Subcutaneous adipose tissue (tissue), 4 donors: Measurements from ENCODE around the gene ATP13A4. TPM values are rescaled to one million over a fixed set of nuclear protein-coding genes. Genes with fewer than 3 reads are reported as not detected.

ENCODE experiments used
- total RNA-seq, 4 donors: library from RNA; depleted of rRNA; stranded (reverse); fragments of >200 nt; gene quantifications; one replicate each; pipeline ENCODE4 v1.1.0, GENCODE V29; 2016
- TF ChIP-seq, protein P1 (sequence below): fragments of 450-650 bp; IDR thresholded peaks from one replicate; pipeline ENCODE4 v1.5.1; 2016; ENCODE audit warnings: low read depth, mild to moderate bottlenecking, control low read depth, antibody characterized with exemption, moderate library complexity

ATP13A4 gene
- total RNA-seq, 4 donors from 2014 or later: 0.66 to 1.2 TPM; not detected in 2

DNA sequence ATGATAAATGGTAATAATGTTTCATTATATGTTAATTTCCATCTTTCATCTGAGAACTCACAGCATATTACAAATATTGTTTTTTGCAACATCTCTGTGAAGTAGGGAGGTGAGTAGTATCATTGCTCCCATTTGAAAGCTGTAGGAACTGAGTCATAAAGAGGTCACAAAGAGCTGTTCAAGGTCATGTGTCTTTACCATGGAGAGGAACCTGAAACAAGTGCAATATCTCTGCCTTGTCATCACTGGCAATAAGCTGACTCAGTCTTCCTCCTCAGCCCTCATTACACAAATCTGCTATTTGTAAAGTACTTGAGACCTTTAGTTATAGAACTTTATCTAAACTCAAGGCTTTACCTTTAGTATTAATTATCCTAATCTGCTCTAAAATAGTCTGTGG, 4.4 kb upstream of the ATP13A4 start:
- TF ChIP-seq, protein P1, sequence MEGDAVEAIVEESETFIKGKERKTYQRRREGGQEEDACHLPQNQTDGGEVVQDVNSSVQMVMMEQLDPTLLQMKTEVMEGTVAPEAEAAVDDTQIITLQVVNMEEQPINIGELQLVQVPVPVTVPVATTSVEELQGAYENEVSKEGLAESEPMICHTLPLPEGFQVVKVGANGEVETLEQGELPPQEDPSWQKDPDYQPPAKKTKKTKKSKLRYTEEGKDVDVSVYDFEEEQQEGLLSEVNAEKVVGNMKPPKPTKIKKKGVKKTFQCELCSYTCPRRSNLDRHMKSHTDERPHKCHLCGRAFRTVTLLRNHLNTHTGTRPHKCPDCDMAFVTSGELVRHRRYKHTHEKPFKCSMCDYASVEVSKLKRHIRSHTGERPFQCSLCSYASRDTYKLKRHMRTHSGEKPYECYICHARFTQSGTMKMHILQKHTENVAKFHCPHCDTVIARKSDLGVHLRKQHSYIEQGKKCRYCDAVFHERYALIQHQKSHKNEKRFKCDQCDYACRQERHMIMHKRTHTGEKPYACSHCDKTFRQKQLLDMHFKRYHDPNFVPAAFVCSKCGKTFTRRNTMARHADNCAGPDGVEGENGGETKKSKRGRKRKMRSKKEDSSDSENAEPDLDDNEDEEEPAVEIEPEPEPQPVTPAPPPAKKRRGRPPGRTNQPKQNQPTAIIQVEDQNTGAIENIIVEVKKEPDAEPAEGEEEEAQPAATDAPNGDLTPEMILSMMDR: no peak

DNA sequence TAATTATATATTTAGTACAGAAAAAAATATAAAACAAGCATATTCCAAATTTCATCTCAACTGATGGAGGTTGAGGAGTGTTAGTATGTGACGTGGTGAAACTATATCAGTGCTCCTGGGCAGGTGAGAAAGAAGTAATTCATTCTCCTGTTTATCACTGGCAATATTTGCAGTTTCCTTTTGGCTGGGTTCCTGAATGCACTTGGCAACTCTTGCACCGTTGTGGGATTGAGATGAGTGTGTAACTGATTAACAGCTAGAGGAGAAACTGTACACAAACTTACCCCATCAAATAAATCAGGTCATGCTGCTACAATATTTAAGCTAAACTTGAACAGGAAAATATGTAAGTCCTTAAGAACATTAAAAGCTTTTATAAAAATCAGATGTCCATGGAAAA, 2.1 kb upstream of the ATP13A4 start:
- TF ChIP-seq, protein P1: no peak

DNA sequence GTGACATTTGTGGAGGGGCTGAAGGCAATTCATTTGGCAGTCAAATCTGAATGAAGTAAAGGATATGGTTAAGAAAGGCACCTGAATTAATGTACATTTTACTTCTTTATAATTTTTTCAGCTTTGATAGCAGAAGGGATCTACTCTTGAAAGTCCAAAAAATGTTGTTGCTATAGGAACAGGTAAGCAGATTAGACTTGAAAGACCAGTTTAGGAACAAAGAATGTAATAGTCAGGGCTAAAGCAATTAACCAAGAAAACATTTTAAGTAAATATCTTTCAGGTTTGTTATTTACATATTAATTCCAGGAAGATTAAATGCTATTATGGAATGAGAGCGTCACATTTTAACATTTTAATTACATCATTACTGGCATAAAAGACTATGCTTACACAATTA, 1.1 kb downstream of the ATP13A4 start:
- TF ChIP-seq, protein P1: no peak

DNA sequence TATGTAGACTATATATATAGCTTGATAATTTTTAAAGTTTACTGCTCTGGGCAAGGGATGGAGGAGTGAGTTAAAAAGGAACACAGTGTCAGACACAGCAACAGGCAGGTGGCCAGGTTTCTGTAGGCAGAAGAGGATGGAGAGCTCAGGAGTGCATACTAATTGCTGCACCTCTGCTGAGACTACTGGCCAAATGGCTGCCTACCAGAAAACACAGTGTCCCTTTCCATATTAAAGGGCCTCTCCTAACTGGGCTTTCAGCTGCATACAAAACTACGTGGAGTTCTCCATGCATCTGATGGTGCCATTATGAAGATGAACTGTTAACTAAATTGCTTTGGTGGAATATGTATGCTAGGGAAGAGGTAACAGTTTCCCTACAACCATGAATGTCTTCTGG, 1.8 kb downstream of the ATP13A4 start:
- TF ChIP-seq, protein P1: no peak

DNA sequence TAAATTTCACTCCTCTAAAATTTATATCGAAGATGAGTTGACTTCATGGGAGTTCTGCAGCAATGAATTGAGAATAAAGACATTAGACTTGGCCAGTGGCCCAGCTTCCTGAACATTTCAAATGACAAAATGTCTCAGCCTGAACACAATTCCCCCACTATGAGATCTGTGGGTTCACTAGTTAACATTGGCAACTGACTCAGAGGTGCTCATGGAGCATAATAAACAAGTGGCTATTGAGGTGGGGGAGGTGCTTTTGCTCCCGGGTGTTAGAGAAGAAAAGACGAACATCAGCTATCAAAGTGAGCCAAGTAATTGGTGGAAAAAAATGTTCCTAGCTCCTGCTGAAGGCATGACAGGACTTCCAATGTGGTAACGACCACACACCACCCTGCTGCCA, 6.3 kb downstream of the ATP13A4 start:
- TF ChIP-seq, protein P1: no peak

DNA sequence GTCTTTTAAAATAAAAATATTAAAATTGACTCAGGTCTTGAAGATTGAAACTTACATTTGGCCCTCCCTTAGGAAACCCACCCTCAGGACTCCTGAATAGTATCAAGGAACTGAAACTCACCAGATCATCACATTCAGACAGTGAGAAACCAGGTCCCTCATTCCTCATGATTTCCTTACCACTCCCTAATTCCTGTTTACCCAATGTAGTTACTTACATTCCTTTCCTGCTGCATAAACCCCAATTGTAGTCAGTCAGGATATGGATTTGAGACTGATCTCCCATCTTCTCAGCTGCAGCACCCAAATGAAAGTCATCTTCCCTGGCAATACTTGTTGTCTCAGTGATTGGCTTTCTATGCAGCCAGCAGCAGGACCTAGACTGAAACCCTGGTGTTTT, 8.6 kb downstream of the ATP13A4 start:
- TF ChIP-seq, protein P1: no peak

DNA sequence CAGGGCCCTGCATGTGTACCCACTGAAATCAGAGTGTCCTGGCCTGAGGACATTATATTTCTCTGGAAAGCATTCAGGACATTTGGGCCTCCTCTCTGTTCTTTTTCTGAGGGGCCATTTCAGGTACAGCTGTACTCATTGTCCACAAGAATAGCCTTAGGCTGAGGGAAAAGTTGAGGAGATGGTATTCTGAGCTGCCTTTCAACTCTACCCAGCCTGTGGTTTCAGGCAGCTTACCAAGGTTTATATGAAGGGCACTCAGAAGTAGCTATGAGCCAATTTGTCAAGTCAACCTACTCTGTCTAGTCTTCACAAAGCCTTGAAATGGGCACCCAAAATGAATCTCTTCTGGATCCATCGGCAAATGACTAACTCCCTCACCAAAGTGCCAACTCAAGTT, 9.4 kb downstream of the ATP13A4 start:
- TF ChIP-seq, protein P1: no peak
